ENCODE data around the gene CADPS.

GRCh38 chr3:62615258-62615849, 259.9 kb downstream of the CADPS start:
- TF ChIP-seq EZH2 (IDR thresholded peaks at IDR 0.05; ENCODE audit: low read depth): no peak
- TF ChIP-seq CTCF (conservative IDR thresholded peaks at IDR 0.05): no peak

Measured in PC-9 (cell line).